Osteoblast (primary cell): ENCODE results near the gene KRTAP12-3. TPM values are rescaled to one million over a fixed set of nuclear protein-coding genes. Genes with fewer than 3 reads are reported as not detected.
A peak's percentile ranks its signal among the peaks of the same experiment; 100 is the strongest.

ENCODE experiments used
- DNase-seq: peaks from one replicate; pipeline ENCODE4 v3.0.0; 2011; ENCODE audit warnings: low spot score, mixed read lengths; ENCODE audit not compliant: insufficient read length; ENCODE audit errors: missing footprints
- H2AFZ ChIP-seq: 2 replicates; pipeline ENCODE4 v1.6.0; 2011; ENCODE audit warnings: mild to moderate bottlenecking, low read length
- H3K27ac ChIP-seq: 2 replicates; pipeline ENCODE4 v1.5.1; 2011; ENCODE audit warnings: mild to moderate bottlenecking, low read depth, low read length, moderate library complexity
- H3K27me3 ChIP-seq: 2 replicates; pipeline ENCODE4 v1.6.0; 2012; ENCODE audit warnings: mild to moderate bottlenecking, control low read depth, inconsistent platforms, low read length, moderate library complexity; ENCODE audit not compliant: insufficient read depth
- H3K36me3 ChIP-seq: 2 replicates; pipeline ENCODE4 v1.5.1; 2011; ENCODE audit warnings: mild to moderate bottlenecking, low read length, control low read depth, moderate library complexity; ENCODE audit not compliant: insufficient read depth
- H3K4me1 ChIP-seq: 2 replicates; pipeline ENCODE4 v1.5.1; 2011; ENCODE audit warnings: mild to moderate bottlenecking, low read length, control low read depth, moderate library complexity; ENCODE audit not compliant: insufficient read depth
- H3K4me2 ChIP-seq: 2 replicates; pipeline ENCODE4 v1.6.0; 2011; ENCODE audit warnings: mild to moderate bottlenecking, low read length; ENCODE audit not compliant: insufficient read depth
- H3K4me3 ChIP-seq: fragments of 200-600 bp; sonication (generic); 3 replicates; pipeline ENCODE4 v1.5.1; 2012; ENCODE audit warnings: mild to moderate bottlenecking, low read length, inconsistent platforms; ENCODE audit not compliant: insufficient read depth
- H3K79me2 ChIP-seq: 2 replicates; pipeline ENCODE4 v1.6.0; 2012; ENCODE audit warnings: mild to moderate bottlenecking, low read length, control low read depth, inconsistent platforms; ENCODE audit not compliant: insufficient read depth
- H3K9me3 ChIP-seq: 2 replicates; pipeline ENCODE4 v1.5.1; 2011; ENCODE audit warnings: low read depth, low read length, control low read depth
- H4K20me1 ChIP-seq: 2 replicates; pipeline ENCODE4 v1.6.0; 2012; ENCODE audit warnings: mild to moderate bottlenecking, low read length, control low read depth; ENCODE audit not compliant: insufficient read depth
- total RNA-seq: library from RNA; depleted of rRNA; stranded (reverse); fragments of >200 nt; gene quantifications from 2 replicates; pipeline ENCODE4 v1.2.3, GENCODE V29; 2012
- TF ChIP-seq, protein P1 (sequence below): IDR thresholded peaks from 2 replicates; pipeline ENCODE4 v1.5.1; 2011; ENCODE audit warnings: mild to moderate bottlenecking, low read depth, low read length, moderate library complexity; ENCODE audit errors: extremely low read depth

Gene KRTAP12-3
- total RNA-seq, 1 donor, result not detected

DNA sequence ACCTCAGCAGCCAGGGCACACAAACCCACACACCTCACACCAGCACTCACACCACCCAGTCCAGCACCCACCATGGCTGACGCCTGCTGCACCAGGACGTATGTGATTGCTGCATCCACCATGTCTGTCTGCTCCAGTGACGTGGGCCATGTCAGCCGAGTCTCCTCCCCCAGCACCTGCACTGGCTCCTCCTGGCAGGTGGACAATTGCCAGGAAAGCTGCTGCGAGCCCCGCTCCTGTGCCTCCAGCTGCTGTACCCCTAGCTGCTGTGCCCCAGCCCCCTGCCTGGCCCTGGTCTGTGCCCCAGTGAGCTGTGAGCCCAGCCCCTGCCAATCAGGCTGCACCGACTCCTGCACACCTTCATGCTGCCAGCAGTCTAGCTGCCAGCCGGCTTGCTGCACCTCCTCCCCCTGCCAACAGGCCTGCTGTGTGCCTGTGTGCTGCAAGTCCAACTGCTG, 45.7 kb upstream of the KRTAP12-3 start, which contains the start of gene KRTAP10-8:
TSS of gene KRTAP10-8 (plus strand) at position 51 of the 458 bp plus-strand sequence. CDS start at position 73, 22 bp downstream.
- H3K4me1 ChIP-seq, result no peaks in the 10 kb centered on the region
- H2AFZ ChIP-seq, result no peak within 1 kb of the TSS
- H3K36me3 ChIP-seq, result no peaks in the 10 kb centered on the region
- H3K9me3 ChIP-seq, result peaks cover 3% of the 10 kb centered on the region
- TF ChIP-seq, protein P1, sequence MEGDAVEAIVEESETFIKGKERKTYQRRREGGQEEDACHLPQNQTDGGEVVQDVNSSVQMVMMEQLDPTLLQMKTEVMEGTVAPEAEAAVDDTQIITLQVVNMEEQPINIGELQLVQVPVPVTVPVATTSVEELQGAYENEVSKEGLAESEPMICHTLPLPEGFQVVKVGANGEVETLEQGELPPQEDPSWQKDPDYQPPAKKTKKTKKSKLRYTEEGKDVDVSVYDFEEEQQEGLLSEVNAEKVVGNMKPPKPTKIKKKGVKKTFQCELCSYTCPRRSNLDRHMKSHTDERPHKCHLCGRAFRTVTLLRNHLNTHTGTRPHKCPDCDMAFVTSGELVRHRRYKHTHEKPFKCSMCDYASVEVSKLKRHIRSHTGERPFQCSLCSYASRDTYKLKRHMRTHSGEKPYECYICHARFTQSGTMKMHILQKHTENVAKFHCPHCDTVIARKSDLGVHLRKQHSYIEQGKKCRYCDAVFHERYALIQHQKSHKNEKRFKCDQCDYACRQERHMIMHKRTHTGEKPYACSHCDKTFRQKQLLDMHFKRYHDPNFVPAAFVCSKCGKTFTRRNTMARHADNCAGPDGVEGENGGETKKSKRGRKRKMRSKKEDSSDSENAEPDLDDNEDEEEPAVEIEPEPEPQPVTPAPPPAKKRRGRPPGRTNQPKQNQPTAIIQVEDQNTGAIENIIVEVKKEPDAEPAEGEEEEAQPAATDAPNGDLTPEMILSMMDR, result no peak
- H3K4me2 ChIP-seq, result no peak within 1 kb of the TSS
- DNase-seq, result no peak
- no peak within 1 kb of the TSS for H3K27ac ChIP-seq
- H4K20me1 ChIP-seq, result no peaks in the 10 kb centered on the region
- no peaks in the 10 kb centered on the region for H3K27me3 ChIP-seq
- H3K4me3 ChIP-seq, result no peak within 1 kb of the TSS
- no peaks in the 10 kb centered on the region for H3K79me2 ChIP-seq

DNA sequence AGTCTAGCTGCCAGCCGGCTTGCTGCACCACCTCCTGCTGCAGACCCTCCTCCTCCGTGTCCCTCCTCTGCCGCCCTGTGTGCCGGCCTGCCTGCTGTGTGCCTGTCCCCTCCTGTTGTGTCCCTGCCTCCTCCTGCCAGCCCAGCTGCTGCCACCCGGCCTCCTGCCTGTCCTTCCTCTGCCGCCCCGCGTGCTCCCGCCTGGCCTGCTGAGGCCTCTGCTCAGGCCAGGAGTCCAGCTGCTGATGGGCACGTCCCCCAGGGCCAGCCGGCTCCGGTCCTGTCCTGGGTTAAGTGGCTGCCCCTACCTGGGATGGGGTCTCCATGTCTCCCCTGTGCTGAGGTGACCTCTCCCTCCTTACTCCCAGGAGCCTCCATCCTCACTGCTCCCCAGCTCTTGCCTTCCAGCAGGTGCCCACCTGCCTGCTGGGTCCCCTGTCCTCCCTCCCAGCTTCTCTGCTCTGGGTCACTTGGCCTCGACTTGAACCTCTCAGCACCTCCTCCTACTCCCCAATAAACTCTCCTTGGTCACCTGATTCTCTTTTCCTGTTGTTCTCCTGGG, 45.0 kb upstream of the KRTAP12-3 start:
- peak; percentile 22 for DNase-seq
- H3K4me2 ChIP-seq, result no peak overlapping the region
- no peaks in the 10 kb centered on the region for H3K79me2 ChIP-seq
- H3K27me3 ChIP-seq, result no peaks in the 10 kb centered on the region
- no peaks in the 10 kb centered on the region for H3K36me3 ChIP-seq
- no peak overlapping the region for H2AFZ ChIP-seq
- H3K27ac ChIP-seq, result no peak overlapping the region
- H3K4me3 ChIP-seq, result no peak overlapping the region
- TF ChIP-seq, protein P1, result no peak
- no peaks in the 10 kb centered on the region for H4K20me1 ChIP-seq
- H3K9me3 ChIP-seq, result peaks cover 3% of the 10 kb centered on the region
- H3K4me1 ChIP-seq, result no peaks in the 10 kb centered on the region

DNA sequence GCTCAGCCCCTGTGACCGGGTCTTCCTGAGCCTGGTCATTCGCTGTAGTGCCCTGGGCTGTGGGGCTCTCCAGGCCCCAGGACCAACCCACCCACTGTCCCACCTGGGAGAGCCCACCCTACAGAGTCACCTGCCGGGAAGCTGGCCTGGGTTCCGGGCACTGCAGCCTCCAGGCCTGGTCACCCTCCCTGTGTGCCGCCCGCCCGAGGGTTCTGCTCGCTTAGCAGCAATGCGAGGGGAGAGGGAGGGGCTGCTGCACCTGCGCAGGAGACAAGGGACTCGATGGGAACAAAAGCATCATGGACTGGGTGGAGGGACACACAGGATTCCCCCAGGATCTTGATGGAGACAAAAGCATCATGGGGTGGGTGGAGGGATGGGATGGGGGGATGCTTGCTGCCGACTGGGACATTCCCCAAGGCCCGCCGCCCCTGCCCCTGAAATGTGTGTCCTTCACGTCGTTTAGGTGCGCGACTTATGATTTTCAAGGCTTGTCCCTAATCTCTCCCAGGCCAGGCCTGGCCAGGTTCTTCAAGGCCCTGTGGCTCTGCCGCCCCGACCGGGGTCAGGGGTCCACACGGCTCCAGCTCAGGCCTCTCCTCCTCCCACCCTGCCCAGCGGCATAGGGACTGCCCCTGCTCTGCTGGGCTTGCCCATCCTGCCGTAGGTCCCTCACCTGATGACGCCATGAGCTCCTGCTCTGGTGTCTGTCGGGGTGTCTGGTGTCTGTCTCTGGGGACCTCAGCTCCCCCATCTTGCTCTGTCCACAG, 44.2 kb upstream of the KRTAP12-3 start:
- Histone ChIP-seq H2AFZ (no peak overlapping the region), H3K27ac (no peak overlapping the region), H3K27me3 (no peaks in the 10 kb centered on the region), H3K4me2 (no peak overlapping the region), H4K20me1 (no peaks in the 10 kb centered on the region), H3K4me3 (no peak overlapping the region), H3K79me2 (no peaks in the 10 kb centered on the region), H3K4me1 (no peaks in the 10 kb centered on the region), H3K9me3 (peaks cover 3% of the 10 kb centered on the region), H3K36me3 (no peaks in the 10 kb centered on the region)
- TF ChIP-seq, protein P1, result no peak
- DNase-seq, result no peak

DNA sequence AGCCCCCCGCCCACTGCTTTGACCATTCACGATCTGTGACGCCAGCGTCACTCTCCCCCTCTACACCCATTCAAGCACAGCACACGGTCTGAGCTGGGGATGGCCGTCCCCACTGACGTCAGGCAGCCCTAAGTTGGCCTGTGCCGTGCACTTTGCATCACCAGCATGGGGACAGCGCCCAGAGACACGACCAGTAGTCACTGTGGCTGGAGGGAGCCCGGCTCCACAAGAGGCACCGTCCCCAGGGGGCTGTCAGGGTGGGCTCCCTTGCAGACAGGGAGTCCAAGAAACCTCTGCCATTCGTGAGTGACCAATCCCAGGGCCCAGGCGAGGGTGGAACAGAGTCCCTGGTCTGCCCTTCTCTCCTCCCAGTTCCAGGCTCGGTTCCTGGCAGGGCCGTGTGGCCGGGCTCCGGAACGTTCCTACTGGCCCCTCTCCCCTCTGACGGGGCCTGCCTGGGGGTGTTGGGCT, 43.5 kb upstream of the KRTAP12-3 start:
- no peak overlapping the region for H3K4me2 ChIP-seq
- no peak overlapping the region for H3K27ac ChIP-seq
- no peaks in the 10 kb centered on the region for H3K4me1 ChIP-seq
- TF ChIP-seq, protein P1, result no peak
- H4K20me1 ChIP-seq, result no peaks in the 10 kb centered on the region
- peaks cover 3% of the 10 kb centered on the region for H3K9me3 ChIP-seq
- no peak for DNase-seq
- no peaks in the 10 kb centered on the region for H3K36me3 ChIP-seq
- no peaks in the 10 kb centered on the region for H3K79me2 ChIP-seq
- H3K27me3 ChIP-seq, result no peaks in the 10 kb centered on the region
- H2AFZ ChIP-seq, result no peak overlapping the region
- H3K4me3 ChIP-seq, result no peak overlapping the region
